K562 (cell line): ENCODE measurements around the gene TSPYL4. TPM values are rescaled to one million over a fixed set of nuclear protein-coding genes. Genes with fewer than 3 reads are reported as not detected.

Source experiments
- EZH2 ChIP-seq: IDR thresholded peaks from 2 replicates; pipeline ENCODE4 v1.6.1; 2012; ENCODE audit warnings: low read depth, mild to moderate bottlenecking, inconsistent platforms, low read length, borderline replicate concordance
- KLF13 ChIP-seq: fragments of 450-650 bp; IDR thresholded peaks from 2 replicates; pipeline ENCODE4 v1.6.1; 2016; ENCODE audit warnings: missing genetic modification characterization, low read depth, mild to moderate bottlenecking, missing compliant biosample characterization, moderate library complexity, borderline replicate concordance
- NCOA1 ChIP-seq: fragments of 450-650 bp; IDR thresholded peaks from 2 replicates; pipeline ENCODE4 v1.6.1; 2016; ENCODE audit warnings: low read depth
- NFRKB ChIP-seq: fragments of 450-650 bp; IDR thresholded peaks from 2 replicates; pipeline ENCODE4 v1.6.1; 2016; ENCODE audit warnings: low read depth
- NONO ChIP-seq, 2 experiments: fragments of 200-400 bp in 1 of 2; fragments of 450-650 bp in 1 of 2; formaldehyde crosslinking in 1 of 2; IDR thresholded peaks; 2 replicates each; pipeline ENCODE4 v1.6.1; 2017; ENCODE audit warnings: low read depth in 2 of 2, mild to moderate bottlenecking in 2 of 2, moderate library complexity in 2 of 2, low read length in 1 of 2
- POLR3G ChIP-seq: IDR thresholded peaks from 2 replicates; pipeline ENCODE4 v1.6.1; 2011; ENCODE audit not compliant: insufficient read length, insufficient replicate concordance; ENCODE audit errors: extremely low read depth
- RHOXF2B ChIP-seq: fragments of 250-450 bp; sonication (Bioruptor Pico); conservative IDR thresholded peaks from 2 replicates; pipeline ENCODE4 v1.5.1; 2021
- TEAD4 ChIP-seq, 2 experiments: sonication (generic) in 1 of 2; formaldehyde crosslinking in 1 of 2; IDR thresholded peaks; 2 replicates each; pipeline versions ENCODE4 v1.6.1 to v1.8.0; 2012 to 2022; ENCODE audit warnings: borderline replicate concordance in 1 of 2, inconsistent platforms in 1 of 2, low read length in 1 of 2, mild to moderate bottlenecking in 1 of 2, missing genetic modification reagents in 1 of 2
- ZNF121 ChIP-seq: sonication (generic); formaldehyde crosslinking; conservative IDR thresholded peaks from 2 replicates; pipeline ENCODE4 v1.8.0; 2022; ENCODE audit warnings: missing genetic modification reagents
- ZNF436 ChIP-seq: fragments of 250-450, 450-650 bp; sonication (Bioruptor Pico); formaldehyde crosslinking; IDR thresholded peaks from 2 replicates; pipeline ENCODE4 v1.7.0; 2020; ENCODE audit warnings: mild to moderate bottlenecking
- ZNF57 ChIP-seq: fragments of 450-650 bp; formaldehyde crosslinking; IDR thresholded peaks from 2 replicates; pipeline ENCODE4 v1.4.0; 2020; ENCODE audit warnings: mild to moderate bottlenecking, moderate library complexity
- ZZZ3 ChIP-seq: fragments of 450-650 bp; IDR thresholded peaks from 2 replicates; pipeline ENCODE4 v1.6.1; 2016; ENCODE audit warnings: antibody characterized with exemption, mild to moderate bottlenecking, moderate library complexity
- polyA plus RNA-seq, 8 experiments: library from polyadenylated mRNA; depleted of rRNA in 4 of 8; stranded (reverse) in 5 of 8; unstranded in 3 of 8; fragments of >200 nt; fragmentation: Nextera tagmentation in 2 of 8; fragmentation: Illumina TruSeq in 1 of 8; extraction: Ambion mirVana in 2 of 8; extraction: Trizol in 1 of 8; gene quantifications; 2 replicates each; pipeline versions ENCODE4 v1.2.1 to v1.2.3, GENCODE V29; 2011 to 2014; ENCODE audit warnings: inconsistent platforms in 1 of 8, missing spikeins in 1 of 8
- total RNA-seq, 7 experiments: library from RNA; depleted of rRNA in 6 of 7; stranded (reverse); fragments of >200 nt in 6 of 7; fragmentation: Illumina TruSeq in 2 of 7; extraction: Trizol in 2 of 7; gene quantifications; 2 replicates each; pipeline versions ENCODE4 v1.2.1 to v1.2.3, GENCODE V29; 2011 to 2021; ENCODE audit warnings: low replicate concordance in 1 of 7
- TF ChIP-seq, protein P1 (sequence below): fragments of 250-450 bp; sonication (Bioruptor Pico); IDR thresholded peaks from 2 replicates; pipeline ENCODE4 v1.5.0; 2020; ENCODE audit warnings: mild to moderate bottlenecking, borderline replicate concordance
- TF ChIP-seq, protein P2 (sequence below): fragments of 450-650 bp; formaldehyde crosslinking; IDR thresholded peaks from 2 replicates; pipeline ENCODE4 v1.4.0; 2020; ENCODE audit warnings: mild to moderate bottlenecking, moderate library complexity
- TF ChIP-seq, protein P3 (sequence below): sonication (generic); formaldehyde crosslinking; IDR thresholded peaks from 2 replicates; pipeline ENCODE4 v1.8.1; 2023; ENCODE audit warnings: mild to moderate bottlenecking, missing genetic modification reagents
- TF ChIP-seq, protein P4 (sequence below): sonication (generic); formaldehyde crosslinking; IDR thresholded peaks from 2 replicates; pipeline ENCODE4 v1.8.0; 2022; ENCODE audit warnings: mild to moderate bottlenecking, missing genetic modification reagents
- TF ChIP-seq, protein P5 (sequence below): fragments of 250-450 bp; sonication (Bioruptor Pico); IDR thresholded peaks from 2 replicates; pipeline ENCODE4 v1.8.0; 2021; ENCODE audit warnings: mild to moderate bottlenecking, moderate library complexity

Gene TSPYL4
- total and polyA plus RNA-seq, 9 of the 15 experiments (the other 6 are each of a cell fraction or from before 2014, with no cell fraction given) = 0.69 to 18.0 (median 9.1) TPM

DNA sequence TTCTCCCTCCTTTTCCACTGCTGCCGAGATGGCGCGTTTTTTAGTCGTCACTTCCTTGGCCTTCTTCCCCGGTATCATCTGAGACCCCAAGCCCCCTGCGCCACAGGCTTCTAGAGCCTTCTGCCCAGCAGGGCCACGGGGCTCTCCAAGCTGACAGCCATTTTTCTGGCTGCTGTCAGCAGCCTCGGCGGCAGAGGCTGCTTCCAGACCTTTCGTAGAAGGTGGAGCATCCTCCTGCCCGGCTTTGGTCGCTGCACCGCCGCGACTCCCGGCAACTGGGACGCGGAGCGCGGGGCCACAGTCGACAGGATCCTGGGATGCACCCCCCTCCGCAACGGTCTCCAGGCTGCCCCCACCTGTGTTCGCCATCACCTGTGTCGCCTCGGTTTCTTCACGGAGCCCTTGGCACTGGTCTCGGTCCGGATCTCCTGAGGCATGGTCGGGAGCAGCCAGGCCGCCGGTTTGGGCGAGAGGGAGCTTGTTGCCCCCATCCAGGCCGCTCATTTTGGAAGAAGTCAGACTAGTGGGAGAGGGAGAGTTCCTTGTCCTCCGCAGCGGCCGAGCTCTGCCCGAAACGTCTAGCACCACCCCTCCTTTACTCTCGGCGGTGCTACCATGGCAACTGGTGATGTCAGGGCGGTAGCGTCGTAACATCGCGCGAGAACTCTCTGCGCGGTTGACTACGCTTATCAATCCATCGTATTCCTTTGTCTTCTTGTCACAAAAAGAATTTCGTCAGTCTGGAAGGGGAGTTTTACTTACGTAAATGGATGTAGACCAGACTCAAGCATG, at the start of gene TSPYL4 (continued):
- TF ChIP-seq KLF13 (no peak), ZNF121 (CRISPR knock-in tag) (no peak), NCOA1 (no peak), TEAD4 (IDR thresholded peaks at IDR 0.05; ENCODE audit: low read length) (no peak), TEAD4 (CRISPR knock-in tag; IDR thresholded peaks at IDR 0.05; ENCODE audit: borderline replicate concordance) (no peak), ZNF57 (CRISPR knock-in tag) (no peak), NFRKB (peak; percentile 82; the same call in 1 of the 2 replicates), POLR3G (no peak), ZZZ3 (no peak), NONO (IDR thresholded peaks at IDR 0.05; ENCODE audit: low read depth in 2 of 2, low read length in 1 of 2) (no peak), ZNF436 (no peak), EZH2 (no peak), RHOXF2B (CRISPR knock-in tag) (no peak)
- TF ChIP-seq, protein P1, sequence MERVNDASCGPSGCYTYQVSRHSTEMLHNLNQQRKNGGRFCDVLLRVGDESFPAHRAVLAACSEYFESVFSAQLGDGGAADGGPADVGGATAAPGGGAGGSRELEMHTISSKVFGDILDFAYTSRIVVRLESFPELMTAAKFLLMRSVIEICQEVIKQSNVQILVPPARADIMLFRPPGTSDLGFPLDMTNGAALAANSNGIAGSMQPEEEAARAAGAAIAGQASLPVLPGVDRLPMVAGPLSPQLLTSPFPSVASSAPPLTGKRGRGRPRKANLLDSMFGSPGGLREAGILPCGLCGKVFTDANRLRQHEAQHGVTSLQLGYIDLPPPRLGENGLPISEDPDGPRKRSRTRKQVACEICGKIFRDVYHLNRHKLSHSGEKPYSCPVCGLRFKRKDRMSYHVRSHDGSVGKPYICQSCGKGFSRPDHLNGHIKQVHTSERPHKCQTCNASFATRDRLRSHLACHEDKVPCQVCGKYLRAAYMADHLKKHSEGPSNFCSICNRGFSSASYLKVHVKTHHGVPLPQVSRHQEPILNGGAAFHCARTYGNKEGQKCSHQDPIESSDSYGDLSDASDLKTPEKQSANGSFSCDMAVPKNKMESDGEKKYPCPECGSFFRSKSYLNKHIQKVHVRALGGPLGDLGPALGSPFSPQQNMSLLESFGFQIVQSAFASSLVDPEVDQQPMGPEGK (CRISPR knock-in tag) = no peak
- TF ChIP-seq, protein P2, sequence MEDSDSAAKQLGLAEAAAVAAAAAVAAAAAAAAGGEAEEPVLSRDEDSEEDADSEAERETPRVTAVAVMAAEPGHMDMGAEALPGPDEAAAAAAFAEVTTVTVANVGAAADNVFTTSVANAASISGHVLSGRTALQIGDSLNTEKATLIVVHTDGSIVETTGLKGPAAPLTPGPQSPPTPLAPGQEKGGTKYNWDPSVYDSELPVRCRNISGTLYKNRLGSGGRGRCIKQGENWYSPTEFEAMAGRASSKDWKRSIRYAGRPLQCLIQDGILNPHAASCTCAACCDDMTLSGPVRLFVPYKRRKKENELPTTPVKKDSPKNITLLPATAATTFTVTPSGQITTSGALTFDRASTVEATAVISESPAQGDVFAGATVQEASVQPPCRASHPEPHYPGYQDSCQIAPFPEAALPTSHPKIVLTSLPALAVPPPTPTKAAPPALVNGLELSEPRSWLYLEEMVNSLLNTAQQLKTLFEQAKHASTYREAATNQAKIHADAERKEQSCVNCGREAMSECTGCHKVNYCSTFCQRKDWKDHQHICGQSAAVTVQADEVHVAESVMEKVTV (CRISPR knock-in tag) = no peak
- TF ChIP-seq, protein P3, sequence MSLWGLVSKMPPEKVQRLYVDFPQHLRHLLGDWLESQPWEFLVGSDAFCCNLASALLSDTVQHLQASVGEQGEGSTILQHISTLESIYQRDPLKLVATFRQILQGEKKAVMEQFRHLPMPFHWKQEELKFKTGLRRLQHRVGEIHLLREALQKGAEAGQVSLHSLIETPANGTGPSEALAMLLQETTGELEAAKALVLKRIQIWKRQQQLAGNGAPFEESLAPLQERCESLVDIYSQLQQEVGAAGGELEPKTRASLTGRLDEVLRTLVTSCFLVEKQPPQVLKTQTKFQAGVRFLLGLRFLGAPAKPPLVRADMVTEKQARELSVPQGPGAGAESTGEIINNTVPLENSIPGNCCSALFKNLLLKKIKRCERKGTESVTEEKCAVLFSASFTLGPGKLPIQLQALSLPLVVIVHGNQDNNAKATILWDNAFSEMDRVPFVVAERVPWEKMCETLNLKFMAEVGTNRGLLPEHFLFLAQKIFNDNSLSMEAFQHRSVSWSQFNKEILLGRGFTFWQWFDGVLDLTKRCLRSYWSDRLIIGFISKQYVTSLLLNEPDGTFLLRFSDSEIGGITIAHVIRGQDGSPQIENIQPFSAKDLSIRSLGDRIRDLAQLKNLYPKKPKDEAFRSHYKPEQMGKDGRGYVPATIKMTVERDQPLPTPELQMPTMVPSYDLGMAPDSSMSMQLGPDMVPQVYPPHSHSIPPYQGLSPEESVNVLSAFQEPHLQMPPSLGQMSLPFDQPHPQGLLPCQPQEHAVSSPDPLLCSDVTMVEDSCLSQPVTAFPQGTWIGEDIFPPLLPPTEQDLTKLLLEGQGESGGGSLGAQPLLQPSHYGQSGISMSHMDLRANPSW (CRISPR knock-in tag) = no peak
- TF ChIP-seq, protein P4, sequence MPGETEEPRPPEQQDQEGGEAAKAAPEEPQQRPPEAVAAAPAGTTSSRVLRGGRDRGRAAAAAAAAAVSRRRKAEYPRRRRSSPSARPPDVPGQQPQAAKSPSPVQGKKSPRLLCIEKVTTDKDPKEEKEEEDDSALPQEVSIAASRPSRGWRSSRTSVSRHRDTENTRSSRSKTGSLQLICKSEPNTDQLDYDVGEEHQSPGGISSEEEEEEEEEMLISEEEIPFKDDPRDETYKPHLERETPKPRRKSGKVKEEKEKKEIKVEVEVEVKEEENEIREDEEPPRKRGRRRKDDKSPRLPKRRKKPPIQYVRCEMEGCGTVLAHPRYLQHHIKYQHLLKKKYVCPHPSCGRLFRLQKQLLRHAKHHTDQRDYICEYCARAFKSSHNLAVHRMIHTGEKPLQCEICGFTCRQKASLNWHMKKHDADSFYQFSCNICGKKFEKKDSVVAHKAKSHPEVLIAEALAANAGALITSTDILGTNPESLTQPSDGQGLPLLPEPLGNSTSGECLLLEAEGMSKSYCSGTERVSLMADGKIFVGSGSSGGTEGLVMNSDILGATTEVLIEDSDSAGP = no peak
- TF ChIP-seq, protein P5, sequence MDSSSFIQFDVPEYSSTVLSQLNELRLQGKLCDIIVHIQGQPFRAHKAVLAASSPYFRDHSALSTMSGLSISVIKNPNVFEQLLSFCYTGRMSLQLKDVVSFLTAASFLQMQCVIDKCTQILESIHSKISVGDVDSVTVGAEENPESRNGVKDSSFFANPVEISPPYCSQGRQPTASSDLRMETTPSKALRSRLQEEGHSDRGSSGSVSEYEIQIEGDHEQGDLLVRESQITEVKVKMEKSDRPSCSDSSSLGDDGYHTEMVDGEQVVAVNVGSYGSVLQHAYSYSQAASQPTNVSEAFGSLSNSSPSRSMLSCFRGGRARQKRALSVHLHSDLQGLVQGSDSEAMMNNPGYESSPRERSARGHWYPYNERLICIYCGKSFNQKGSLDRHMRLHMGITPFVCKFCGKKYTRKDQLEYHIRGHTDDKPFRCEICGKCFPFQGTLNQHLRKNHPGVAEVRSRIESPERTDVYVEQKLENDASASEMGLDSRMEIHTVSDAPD (CRISPR knock-in tag) = no peak
